GM18873 (cell line): ENCODE measurements around the gene HDC.

ENCODE experiments used
- ATAC-seq: cut with Tn5 transposase; IDR thresholded peaks from one replicate; pipeline ENCODE4 v1.9.1; 2021; ENCODE audit warnings: mild to moderate bottlenecking, moderate library complexity, moderate number of reproducible peaks; ENCODE audit not compliant: unreplicated experiment, low FRiP score

Gene HDC

GRCh38 chr15:50256188-50257041 lies 9.1 kb downstream of the HDC start:
- ATAC-seq = no peak

GRCh38 chr15:50252556-50252955 lies 13.0 kb downstream of the HDC start:
- no peak for ATAC-seq

- ATAC-seq = no peak
These were observed 13.8 kb downstream of the HDC start for GRCh38 chr15:50251638-50252182.

GRCh38 chr15:50250760-50251394 lies 14.6 kb downstream of the HDC start:
- no peak for ATAC-seq

GRCh38 chr15:50249704-50250103 lies 15.8 kb downstream of the HDC start:
- ATAC-seq = no peak

GRCh38 chr15:50248994-50249582 lies 16.4 kb downstream of the HDC start:
- no peak for ATAC-seq

- ATAC-seq = peak; percentile 95
These were observed 17.5 kb downstream of the HDC start for GRCh38 chr15:50247819-50248655.

- ATAC-seq = no peak
These were observed 18.9 kb downstream of the HDC start for GRCh38 chr15:50246631-50247030.

GRCh38 chr15:50244959-50245624 lies 20.4 kb downstream of the HDC start:
- no peak for ATAC-seq

GRCh38 chr15:50244153-50244552 lies 21.4 kb downstream of the HDC start:
- ATAC-seq = no peak

- ATAC-seq = no peak
These were observed 23.7 kb downstream of the HDC start for GRCh38 chr15:50241684-50242450.

- ATAC-seq = no peak
These were observed 27.3 kb downstream of the HDC start for GRCh38 chr15:50238255-50238654.

- ATAC-seq = no peak
These were observed 29.1 kb downstream of the HDC start for GRCh38 chr15:50236433-50236832.

- no peak for ATAC-seq
These were observed 29.7 kb downstream of the HDC start for GRCh38 chr15:50235794-50236193.

- ATAC-seq = no peak
These were observed 30.8 kb downstream of the HDC start for GRCh38 chr15:50234764-50235163.

- no peak for ATAC-seq
These were observed 32.3 kb downstream of the HDC start for GRCh38 chr15:50233192-50233736.

- no peak for ATAC-seq
These were observed 32.7 kb downstream of the HDC start for GRCh38 chr15:50232791-50233190.

GRCh38 chr15:50231761-50232160 lies 33.8 kb downstream of the HDC start:
- no peak for ATAC-seq

- ATAC-seq = no peak
These were observed 36.2 kb downstream of the HDC start for GRCh38 chr15:50229336-50229735.
